ENCODE data around the gene NT5DC3.

NT5DC3 gene

GRCh38 chr12:103834942-103835341 is 6.1 kb downstream of the NT5DC3 start:
- TF ChIP-seq CTCF (IDR thresholded peaks at IDR 0.05) = no peak

GRCh38 chr12:103833891-103834290 is 7.1 kb downstream of the NT5DC3 start:
- TF ChIP-seq CTCF (IDR thresholded peaks at IDR 0.05) = peak; percentile 30; the same call in 1 of the 2 replicates

- TF ChIP-seq CTCF (IDR thresholded peaks at IDR 0.05) = no peak
Measured at GRCh38 chr12:103833095-103833775, 7.8 kb downstream of the NT5DC3 start.

GRCh38 chr12:103832048-103832997 is 8.7 kb downstream of the NT5DC3 start:
- no peak for TF ChIP-seq CTCF (IDR thresholded peaks at IDR 0.05)

- no peak for TF ChIP-seq CTCF (IDR thresholded peaks at IDR 0.05)
Measured at GRCh38 chr12:103830730-103831320, 10.2 kb downstream of the NT5DC3 start.

- TF ChIP-seq CTCF (IDR thresholded peaks at IDR 0.05) = no peak
Measured at GRCh38 chr12:103830025-103830725, 10.9 kb downstream of the NT5DC3 start.

GRCh38 chr12:103829092-103829491 is 11.9 kb downstream of the NT5DC3 start:
- no peak for TF ChIP-seq CTCF (IDR thresholded peaks at IDR 0.05)
